Colonic mucosa (tissue), 4 donors: Measurements from ENCODE around the gene MSI2. TPM values are rescaled to one million over a fixed set of nuclear protein-coding genes. Genes with fewer than 3 reads are reported as not detected.

Source experiments
- DNase-seq: peaks from one replicate; pipeline ENCODE4 v3.0.0-alpha.2; 2020
- H3K27ac ChIP-seq: fragments of 200-600 bp; one replicate; pipeline ENCODE4 v1.8.0; 2021
- H3K27me3 ChIP-seq: fragments of 200-600 bp; one replicate; pipeline ENCODE4 v1.8.0; 2021
- H3K36me3 ChIP-seq: fragments of 200-600 bp; one replicate; pipeline ENCODE4 v1.8.0; 2021
- H3K4me1 ChIP-seq: fragments of 200-600 bp; one replicate; pipeline ENCODE4 v1.8.0; 2021; ENCODE audit warnings: mild to moderate bottlenecking
- H3K4me3 ChIP-seq: fragments of 200-600 bp; one replicate; pipeline ENCODE4 v1.8.0; 2021
- H3K9ac ChIP-seq, 2 donors: one replicate each; pipeline ENCODE4 v1.7.0; 2013; ENCODE audit warnings: control low read depth in 2 of 2, low read depth in 2 of 2, low read length in 2 of 2
- H3K9me3 ChIP-seq: fragments of 200-600 bp; one replicate; pipeline ENCODE4 v1.8.0; 2021
- CTCF ChIP-seq: fragments of 200-600 bp; IDR thresholded peaks from one replicate; pipeline ENCODE4 v1.8.0; 2022; ENCODE audit warnings: antibody characterized with exemption, mild to moderate bottlenecking
- intact Hi-C: fragments of 100-400 bp; cut with DNase I; formaldehyde crosslinking; loops from one replicate; pipeline ENCODE4 v1.14.1; 2022
- total RNA-seq, 2 donors: library from RNA; stranded (reverse); fragmentation: NEBNext Ultra II Directional in 1 of 2; extraction: Animal tissue kit (Norgen Biotek cat#: 25700) in 1 of 2; gene quantifications; one replicate each; pipeline ENCODE4 v1.2.1, GENCODE V29; 2021
- donor health status: healthy.
- donor health status: DM: no; HTN: no; CAD: no.
- donor health status: DM: no; HTN: no; CAD: no.

MSI2 gene
- total RNA-seq, 2 donors from 2014 or later, result 61.6 to 75.4 TPM

GRCh38 chr17:57724026-57724728 is 467.9 kb downstream of the MSI2 start:
- H3K27me3 ChIP-seq, result no peaks in the 10 kb centered on the region
- no peaks in the 10 kb centered on the region for H3K4me1 ChIP-seq
- no peaks in the 10 kb centered on the region for H3K36me3 ChIP-seq
- TF ChIP-seq CTCF, result no peak
- DNase-seq, result no peak
- H3K9me3 ChIP-seq, result no peaks in the 10 kb centered on the region
- H3K9ac ChIP-seq, result no peak overlapping the region
- no peak overlapping the region for H3K27ac ChIP-seq
- intact Hi-C loops, result no loop called here
- no peak overlapping the region for H3K4me3 ChIP-seq

DNA sequence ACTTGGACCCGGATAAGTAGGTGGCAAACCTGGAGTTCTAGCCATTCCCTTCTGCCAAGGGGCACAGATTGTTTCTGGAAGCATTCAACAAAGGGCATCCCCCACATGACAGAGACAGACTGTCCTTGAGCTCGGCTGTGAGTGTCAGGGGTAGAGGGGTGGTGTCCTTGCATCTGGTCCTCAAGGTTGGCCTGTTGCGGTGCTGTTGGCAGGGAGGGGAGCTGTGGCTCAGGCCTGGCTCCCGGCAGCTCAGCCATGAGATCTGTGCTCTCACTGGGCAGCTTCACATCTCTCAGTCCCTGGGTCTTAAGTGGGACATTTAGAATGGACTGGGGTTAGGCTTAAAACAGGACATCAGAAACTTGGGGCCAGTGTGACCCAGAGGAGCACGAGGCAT is 468.4 kb downstream of the MSI2 start:
- Histone ChIP-seq H3K9me3 (no peaks in the 10 kb centered on the region), H3K4me3 (no peak overlapping the region), H3K36me3 (no peaks in the 10 kb centered on the region), H3K27ac (no peak overlapping the region), H3K4me1 (no peaks in the 10 kb centered on the region), H3K27me3 (no peaks in the 10 kb centered on the region), H3K9ac (no peak overlapping the region)
- DNase-seq, result no peak
- no peak for TF ChIP-seq CTCF
- intact Hi-C loops, result no loop called here

DNA sequence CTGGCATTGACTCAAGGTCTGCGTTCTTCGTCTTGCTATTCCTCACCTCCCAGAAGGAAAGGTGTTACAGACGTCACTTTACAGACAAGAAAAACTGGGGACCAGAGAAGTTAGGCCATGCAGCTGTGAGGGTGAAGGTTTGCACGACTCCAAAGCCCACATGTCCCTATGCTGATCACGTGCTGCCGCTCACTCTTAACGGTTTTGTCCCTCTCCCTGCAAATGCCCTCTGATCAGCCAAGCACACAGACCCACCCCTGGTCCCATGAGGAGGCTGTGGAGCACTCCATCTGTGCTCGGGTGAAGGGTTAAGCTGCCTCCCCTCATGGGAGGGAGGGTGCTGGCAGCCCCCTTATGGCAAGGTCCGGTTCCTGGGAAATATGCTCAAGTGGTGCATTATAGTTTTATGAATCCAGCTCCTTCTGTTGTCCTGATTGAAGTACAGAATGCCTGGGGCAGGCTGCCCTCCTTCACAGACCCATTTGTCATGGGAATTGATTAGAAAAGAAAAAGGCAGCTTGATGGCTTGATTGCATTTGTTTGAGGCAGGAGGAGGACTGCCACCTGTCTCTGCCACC is 470.0 kb downstream of the MSI2 start:
- H3K4me1 ChIP-seq, result no peaks in the 10 kb centered on the region
- no peak overlapping the region for H3K27ac ChIP-seq
- TF ChIP-seq CTCF, result no peak
- H3K4me3 ChIP-seq, result no peak overlapping the region
- no peaks in the 10 kb centered on the region for H3K36me3 ChIP-seq
- DNase-seq, result no peak
- no peaks in the 10 kb centered on the region for H3K9me3 ChIP-seq
- intact Hi-C loops, result no loop called here
- no peak overlapping the region for H3K9ac ChIP-seq
- no peaks in the 10 kb centered on the region for H3K27me3 ChIP-seq

DNA sequence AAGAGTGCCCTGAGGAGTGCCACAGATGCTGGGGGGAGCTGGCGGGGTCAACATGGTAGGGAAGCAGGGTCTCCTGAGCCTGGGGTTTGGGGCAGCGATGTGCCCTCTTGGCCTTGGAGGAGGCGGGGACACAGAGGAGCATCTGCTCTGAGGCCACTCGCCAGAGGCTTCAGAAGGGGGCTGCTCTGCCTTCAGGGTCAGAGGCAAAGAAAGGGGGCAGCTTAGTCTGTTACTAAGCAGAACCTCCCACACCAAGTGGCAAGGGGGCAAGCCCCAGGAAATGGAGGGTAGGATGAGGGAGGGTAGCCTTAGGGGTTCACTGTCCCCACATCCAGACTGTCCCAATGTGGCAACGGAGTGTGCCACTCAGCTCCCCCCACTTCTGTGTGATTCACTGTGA is 470.5 kb downstream of the MSI2 start:
- H3K4me3 ChIP-seq, result no peak overlapping the region
- H3K4me1 ChIP-seq, result no peaks in the 10 kb centered on the region
- intact Hi-C loops, result no loop called here
- no peaks in the 10 kb centered on the region for H3K9me3 ChIP-seq
- H3K9ac ChIP-seq, result no peak overlapping the region
- H3K27ac ChIP-seq, result no peak overlapping the region
- H3K27me3 ChIP-seq, result no peaks in the 10 kb centered on the region
- no peaks in the 10 kb centered on the region for H3K36me3 ChIP-seq
- DNase-seq, result no peak
- TF ChIP-seq CTCF, result no peak

DNA sequence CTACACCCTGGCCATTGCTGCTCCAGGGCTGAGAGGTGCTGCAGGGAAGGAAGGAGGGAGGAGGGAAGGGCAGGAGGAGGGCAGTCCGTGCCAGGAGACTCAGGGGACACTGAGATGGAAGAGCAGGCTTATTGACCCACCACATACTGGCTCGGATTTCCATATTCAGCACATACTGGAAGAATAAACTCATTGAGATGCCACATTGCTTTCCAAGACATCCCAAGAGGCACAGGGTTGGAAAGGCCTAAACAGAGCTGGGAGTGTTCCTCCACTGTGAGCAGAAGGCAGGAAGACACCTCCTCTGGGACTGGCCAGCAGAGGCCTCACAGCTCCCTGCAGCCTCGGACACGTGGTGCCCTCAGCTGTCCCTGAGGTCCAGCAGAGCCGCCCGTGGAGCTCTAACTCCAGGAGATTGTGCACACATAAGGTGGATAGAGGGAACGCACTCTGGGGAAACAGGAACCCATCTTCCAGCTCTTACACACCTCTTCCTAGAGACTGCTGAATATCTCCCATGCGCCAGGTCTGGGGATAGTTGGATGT is 471.4 kb downstream of the MSI2 start:
- intact Hi-C loops, result no loop called here
- Histone ChIP-seq H3K36me3 (no peaks in the 10 kb centered on the region), H3K4me1 (no peaks in the 10 kb centered on the region), H3K27ac (no peak overlapping the region), H3K9me3 (no peaks in the 10 kb centered on the region), H3K4me3 (no peak overlapping the region), H3K9ac (no peak overlapping the region), H3K27me3 (no peaks in the 10 kb centered on the region)
- no peak for TF ChIP-seq CTCF
- no peak for DNase-seq
